HUES6 (cell line): ENCODE results near the gene TJP2.

Source experiments
- H3K27ac ChIP-seq: 2 replicates; pipeline ENCODE4 v1.7.0; 2013; ENCODE audit warnings: low read depth, mild to moderate bottlenecking, low read length, inconsistent platforms
- H3K27me3 ChIP-seq: 2 replicates; pipeline ENCODE4 v1.6.1; 2013; ENCODE audit warnings: low read length; ENCODE audit not compliant: control insufficient read depth, insufficient read depth
- H3K36me3 ChIP-seq: 2 replicates; pipeline ENCODE4 v1.6.1; 2013; ENCODE audit warnings: low read length; ENCODE audit not compliant: control insufficient read depth, insufficient read depth
- H3K4me1 ChIP-seq: 2 replicates; pipeline ENCODE4 v1.6.1; 2013; ENCODE audit warnings: low read length; ENCODE audit not compliant: control insufficient read depth, insufficient read depth
- H3K4me3 ChIP-seq: 2 replicates; pipeline ENCODE4 v1.5.1; 2013; ENCODE audit warnings: low read depth, low read length
- H3K9ac ChIP-seq: one replicate; pipeline ENCODE4 v1.6.1; 2013; ENCODE audit warnings: mild to moderate bottlenecking, low read length
- H3K9me3 ChIP-seq: 2 replicates; pipeline ENCODE4 v1.6.1; 2013; ENCODE audit warnings: low read depth, low read length; ENCODE audit not compliant: control insufficient read depth, insufficient read depth

Gene TJP2

DNA sequence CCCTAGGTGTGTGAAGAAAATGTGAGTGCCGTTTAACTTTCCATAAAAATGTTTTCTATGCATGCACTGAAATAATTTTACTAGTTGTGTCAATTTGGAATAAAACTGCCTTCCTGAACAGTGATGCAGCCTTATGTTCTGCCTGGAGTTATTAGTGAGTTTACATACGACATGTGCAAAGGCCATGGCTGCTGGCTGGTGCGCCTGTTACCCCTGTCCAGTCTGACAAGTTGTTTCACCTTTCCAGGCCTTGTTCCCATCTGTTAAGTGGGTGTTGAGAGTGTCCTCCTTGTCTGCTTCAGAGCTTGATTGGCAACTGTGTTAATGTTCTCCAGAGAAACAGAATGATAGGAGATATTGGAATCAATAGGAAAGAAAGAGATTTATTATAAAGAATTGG, 60.6 kb downstream of the TJP2 start:
- H3K36me3 ChIP-seq, result peaks cover 58% of the 10 kb centered on the region

DNA sequence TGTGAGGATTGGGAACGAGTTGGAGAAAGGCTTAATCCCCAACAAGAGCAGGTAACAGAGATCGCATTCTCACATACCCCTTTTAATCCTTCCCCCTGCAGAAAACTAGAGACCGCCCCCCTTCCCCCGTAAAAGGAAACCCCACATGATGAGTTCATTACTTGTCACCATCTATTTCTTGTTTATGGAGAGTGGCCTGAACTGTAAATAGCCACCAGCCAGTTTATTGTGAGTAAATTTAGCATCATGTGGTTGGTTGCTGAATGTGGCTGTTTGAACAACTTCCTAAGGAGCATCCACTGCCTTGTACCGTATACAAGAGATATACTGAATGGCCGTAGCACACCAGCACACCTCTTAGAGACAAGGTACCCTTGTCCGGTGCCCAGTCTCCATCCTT, 62.1 kb downstream of the TJP2 start:
- Histone ChIP-seq H3K4me3 (no peak overlapping the region), H3K36me3 (peaks cover 61% of the 10 kb centered on the region), H3K4me1 (peaks cover 24% of the 10 kb centered on the region), H3K27ac (no peak overlapping the region), H3K9ac (no peak overlapping the region), H3K27me3 (no peaks in the 10 kb centered on the region), H3K9me3 (no peaks in the 10 kb centered on the region)

More for the DNA sequence above, 60.6 kb downstream of the TJP2 start:
- no peak overlapping the region for H3K9ac ChIP-seq
- H3K4me1 ChIP-seq, result peaks cover 39% of the 10 kb centered on the region
- no peaks in the 10 kb centered on the region for H3K9me3 ChIP-seq
- H3K27me3 ChIP-seq, result no peaks in the 10 kb centered on the region
- H3K27ac ChIP-seq, result no peak overlapping the region
- no peak overlapping the region for H3K4me3 ChIP-seq

- no peaks in the 10 kb centered on the region for H3K27me3 ChIP-seq
- H3K36me3 ChIP-seq, result peaks cover 68% of the 10 kb centered on the region
- no peaks in the 10 kb centered on the region for H3K9me3 ChIP-seq
- no peak overlapping the region for H3K9ac ChIP-seq
- H3K4me1 ChIP-seq, result peaks cover 8% of the 10 kb centered on the region
- no peak overlapping the region for H3K27ac ChIP-seq
- no peak overlapping the region for H3K4me3 ChIP-seq
These were observed 63.7 kb downstream of the TJP2 start for GRCh38 chr9:69237702-69238295.

DNA sequence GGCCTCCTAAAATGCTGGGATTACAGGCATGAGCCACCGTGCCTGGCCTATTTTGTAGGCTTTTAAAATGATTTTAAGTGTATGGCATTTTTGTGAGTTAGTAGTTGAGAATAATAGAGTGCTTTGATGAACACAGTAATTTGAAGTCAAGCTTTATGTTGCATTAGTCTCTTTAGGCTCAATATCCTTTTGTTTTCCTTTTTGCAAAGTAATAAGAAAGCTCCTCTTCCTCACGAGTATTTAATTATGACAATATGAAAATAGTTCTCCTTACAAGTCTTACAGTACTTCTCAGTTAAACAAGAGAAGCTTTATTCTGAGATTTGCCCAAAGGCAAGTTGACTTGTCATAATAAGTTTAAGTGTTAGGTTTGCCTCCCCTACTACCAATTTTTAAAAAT, 69.0 kb downstream of the TJP2 start:
- H3K4me3 ChIP-seq, result no peak overlapping the region
- H3K27ac ChIP-seq, result no peak overlapping the region
- no peaks in the 10 kb centered on the region for H3K4me1 ChIP-seq
- H3K27me3 ChIP-seq, result no peaks in the 10 kb centered on the region
- H3K9ac ChIP-seq, result no peak overlapping the region
- H3K9me3 ChIP-seq, result no peaks in the 10 kb centered on the region
- peaks cover 63% of the 10 kb centered on the region for H3K36me3 ChIP-seq

GRCh38 chr9:69246629-69247028, 72.6 kb downstream of the TJP2 start:
- Histone ChIP-seq H3K9ac (no peak overlapping the region), H3K27me3 (no peaks in the 10 kb centered on the region), H3K4me1 (no peaks in the 10 kb centered on the region), H3K4me3 (no peak overlapping the region), H3K36me3 (peaks cover 71% of the 10 kb centered on the region), H3K9me3 (no peaks in the 10 kb centered on the region), H3K27ac (no peak overlapping the region)

GRCh38 chr9:69248005-69248404, 73.9 kb downstream of the TJP2 start:
- Histone ChIP-seq H3K4me1 (no peaks in the 10 kb centered on the region), H3K27ac (no peak overlapping the region), H3K27me3 (no peaks in the 10 kb centered on the region), H3K9me3 (no peaks in the 10 kb centered on the region), H3K4me3 (no peak overlapping the region), H3K36me3 (peaks cover 78% of the 10 kb centered on the region), H3K9ac (no peak overlapping the region)

DNA sequence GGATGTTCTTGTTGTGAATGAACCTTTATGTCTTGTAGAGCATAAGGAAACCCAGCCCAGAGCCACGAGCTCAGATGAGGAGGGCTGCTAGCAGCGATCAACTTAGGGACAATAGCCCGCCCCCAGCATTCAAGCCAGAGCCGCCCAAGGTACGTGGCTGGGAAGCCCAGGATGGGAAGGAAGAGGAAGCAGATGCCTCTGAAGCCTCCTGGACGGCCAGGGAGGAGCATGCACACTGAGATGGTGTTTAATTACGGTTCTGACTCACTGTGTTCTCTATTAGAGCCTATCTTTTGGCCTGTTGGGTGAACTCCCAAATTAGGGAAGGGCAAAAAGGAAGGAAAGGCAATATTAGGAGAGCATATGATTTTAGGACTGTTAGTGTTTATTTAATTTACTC, 75.3 kb downstream of the TJP2 start:
- no peak overlapping the region for H3K27ac ChIP-seq
- no peaks in the 10 kb centered on the region for H3K27me3 ChIP-seq
- peaks cover 88% of the 10 kb centered on the region for H3K36me3 ChIP-seq
- no peaks in the 10 kb centered on the region for H3K9me3 ChIP-seq
- H3K9ac ChIP-seq, result no peak overlapping the region
- no peaks in the 10 kb centered on the region for H3K4me1 ChIP-seq
- no peak overlapping the region for H3K4me3 ChIP-seq

DNA sequence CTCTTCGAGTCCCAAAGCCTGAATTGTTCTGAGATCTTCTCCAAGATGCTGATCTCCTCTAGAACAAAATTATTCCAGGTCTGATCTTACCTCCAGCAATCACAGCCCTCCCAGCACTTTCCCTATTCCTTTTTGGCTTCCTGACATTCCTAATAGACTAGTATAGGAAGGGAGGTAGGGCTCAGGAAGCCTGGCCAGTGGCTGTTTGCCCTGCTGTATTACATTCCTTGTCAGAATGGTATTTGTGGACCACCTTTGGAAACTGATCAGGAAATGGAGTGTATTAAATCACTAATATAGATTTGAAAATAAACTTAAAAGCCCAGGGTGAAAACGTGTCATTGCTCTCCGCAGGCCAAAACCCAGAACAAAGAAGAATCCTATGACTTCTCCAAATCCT, 76.6 kb downstream of the TJP2 start:
- H3K27ac ChIP-seq, result no peak overlapping the region
- no peaks in the 10 kb centered on the region for H3K27me3 ChIP-seq
- no peaks in the 10 kb centered on the region for H3K9me3 ChIP-seq
- H3K9ac ChIP-seq, result no peak overlapping the region
- H3K36me3 ChIP-seq, result peaks cover 85% of the 10 kb centered on the region
- no peaks in the 10 kb centered on the region for H3K4me1 ChIP-seq
- no peak overlapping the region for H3K4me3 ChIP-seq

DNA sequence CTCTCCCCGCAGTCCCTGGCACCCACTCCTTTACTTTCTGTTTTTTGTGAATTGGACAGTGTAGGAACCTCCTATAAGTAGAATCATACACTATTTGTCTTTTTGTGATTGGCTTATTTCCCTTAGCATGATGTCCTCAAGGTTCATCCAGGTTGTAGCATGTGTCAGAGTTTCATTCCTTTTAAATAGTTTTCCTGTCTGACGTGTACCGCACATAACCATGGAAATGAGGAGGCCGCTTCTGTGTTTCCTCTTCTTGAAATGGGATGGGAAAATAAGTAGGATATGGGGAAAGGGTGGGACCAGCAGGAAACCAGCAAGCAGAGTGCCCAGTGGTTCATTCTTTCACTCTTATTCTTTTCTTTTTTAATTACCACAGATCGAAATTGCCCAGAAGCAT, 78.4 kb downstream of the TJP2 start:
- Histone ChIP-seq H3K9ac (no peak overlapping the region), H3K4me1 (no peaks in the 10 kb centered on the region), H3K4me3 (no peak overlapping the region), H3K27me3 (no peaks in the 10 kb centered on the region), H3K27ac (no peak overlapping the region), H3K36me3 (peaks cover 76% of the 10 kb centered on the region), H3K9me3 (no peaks in the 10 kb centered on the region)

DNA sequence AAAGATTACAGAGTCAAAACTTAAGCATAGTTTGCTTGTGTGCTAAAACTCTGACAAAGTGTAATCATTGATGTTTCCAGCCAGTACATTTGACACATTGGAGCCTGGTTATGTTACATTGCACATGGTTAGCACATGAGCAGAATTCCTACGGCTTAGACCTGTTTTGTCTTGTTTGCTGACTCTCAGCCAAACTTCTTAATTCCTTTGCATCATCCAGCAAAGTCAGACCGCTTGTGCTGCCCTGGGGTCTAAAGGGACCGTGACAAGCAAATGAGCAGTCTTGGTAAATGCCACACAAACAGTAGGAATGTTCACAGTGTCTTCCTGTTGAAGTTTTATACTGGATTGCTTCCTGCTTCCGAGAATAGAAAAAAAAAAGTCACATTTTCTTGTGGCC, 79.0 kb downstream of the TJP2 start:
- peaks cover 70% of the 10 kb centered on the region for H3K36me3 ChIP-seq
- no peaks in the 10 kb centered on the region for H3K27me3 ChIP-seq
- no peak overlapping the region for H3K9ac ChIP-seq
- no peaks in the 10 kb centered on the region for H3K4me1 ChIP-seq
- H3K27ac ChIP-seq, result no peak overlapping the region
- H3K4me3 ChIP-seq, result no peak overlapping the region
- no peaks in the 10 kb centered on the region for H3K9me3 ChIP-seq

GRCh38 chr9:69254223-69254622, 80.1 kb downstream of the TJP2 start:
- H3K27ac ChIP-seq, result no peak overlapping the region
- H3K27me3 ChIP-seq, result no peaks in the 10 kb centered on the region
- no peak overlapping the region for H3K9ac ChIP-seq
- H3K4me3 ChIP-seq, result no peak overlapping the region
- H3K9me3 ChIP-seq, result no peaks in the 10 kb centered on the region
- no peaks in the 10 kb centered on the region for H3K4me1 ChIP-seq
- H3K36me3 ChIP-seq, result peaks cover 60% of the 10 kb centered on the region

DNA sequence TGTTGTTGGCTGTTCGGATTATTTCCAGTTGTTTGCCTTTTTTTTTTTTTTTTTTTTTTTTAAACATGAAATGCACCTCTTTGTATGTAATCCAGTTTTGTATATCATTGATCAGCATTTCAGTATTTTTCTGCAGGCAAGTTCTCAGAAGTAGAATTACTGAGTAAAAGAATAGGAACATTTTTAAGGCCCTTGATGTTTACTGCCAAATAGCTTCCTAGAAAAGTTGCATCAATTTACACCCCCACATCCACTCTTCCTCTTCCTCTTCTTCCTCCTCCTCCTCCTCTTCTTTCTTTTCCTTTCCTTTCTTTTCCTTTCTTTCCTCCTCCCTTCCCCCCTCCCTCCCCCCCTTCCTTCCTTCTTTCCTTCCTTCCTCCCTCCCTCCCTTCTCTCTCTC, 81.5 kb downstream of the TJP2 start:
- Histone ChIP-seq H3K36me3 (peaks cover 51% of the 10 kb centered on the region), H3K4me1 (no peaks in the 10 kb centered on the region), H3K27ac (no peak overlapping the region), H3K27me3 (no peaks in the 10 kb centered on the region), H3K4me3 (no peak overlapping the region), H3K9me3 (no peaks in the 10 kb centered on the region), H3K9ac (no peak overlapping the region)
